ENCODE data around the gene FMN1.

Gene FMN1

DNA sequence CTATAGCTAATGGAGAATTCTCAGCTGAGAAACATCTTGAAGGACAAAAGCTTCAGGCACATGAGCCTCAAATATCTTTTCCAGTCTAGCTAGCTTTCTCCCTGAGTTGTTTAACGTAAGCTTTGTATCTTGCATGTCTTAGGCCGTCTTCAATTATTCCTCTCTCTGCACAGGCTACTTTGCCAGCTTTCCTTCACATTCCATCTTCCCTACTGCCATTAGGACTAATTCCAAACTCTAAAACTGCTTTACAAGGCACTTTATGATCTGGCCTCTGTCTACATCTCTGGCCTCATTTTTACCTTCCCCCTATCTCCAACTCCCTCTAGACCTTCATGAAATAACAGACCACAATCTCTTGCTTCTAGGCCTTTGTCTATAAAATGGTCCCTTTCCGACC lies 305.3 kb downstream of the FMN1 start:
- Histone ChIP-seq H3K4me3 (ENCODE audit: low read depth, low read length) (no peak overlapping the region), H3K9me3 (no peaks in the 10 kb centered on the region), H3K36me3 (no peaks in the 10 kb centered on the region), H3K4me1 (no peaks in the 10 kb centered on the region), H3K27me3 (no peaks in the 10 kb centered on the region)
- no peak for DNase-seq
- TF ChIP-seq, protein P1, sequence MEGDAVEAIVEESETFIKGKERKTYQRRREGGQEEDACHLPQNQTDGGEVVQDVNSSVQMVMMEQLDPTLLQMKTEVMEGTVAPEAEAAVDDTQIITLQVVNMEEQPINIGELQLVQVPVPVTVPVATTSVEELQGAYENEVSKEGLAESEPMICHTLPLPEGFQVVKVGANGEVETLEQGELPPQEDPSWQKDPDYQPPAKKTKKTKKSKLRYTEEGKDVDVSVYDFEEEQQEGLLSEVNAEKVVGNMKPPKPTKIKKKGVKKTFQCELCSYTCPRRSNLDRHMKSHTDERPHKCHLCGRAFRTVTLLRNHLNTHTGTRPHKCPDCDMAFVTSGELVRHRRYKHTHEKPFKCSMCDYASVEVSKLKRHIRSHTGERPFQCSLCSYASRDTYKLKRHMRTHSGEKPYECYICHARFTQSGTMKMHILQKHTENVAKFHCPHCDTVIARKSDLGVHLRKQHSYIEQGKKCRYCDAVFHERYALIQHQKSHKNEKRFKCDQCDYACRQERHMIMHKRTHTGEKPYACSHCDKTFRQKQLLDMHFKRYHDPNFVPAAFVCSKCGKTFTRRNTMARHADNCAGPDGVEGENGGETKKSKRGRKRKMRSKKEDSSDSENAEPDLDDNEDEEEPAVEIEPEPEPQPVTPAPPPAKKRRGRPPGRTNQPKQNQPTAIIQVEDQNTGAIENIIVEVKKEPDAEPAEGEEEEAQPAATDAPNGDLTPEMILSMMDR (IDR thresholded peaks at IDR 0.05; ENCODE audit: low read depth, low read length), result no peak

GRCh38 chr15:32888221-32888761 lies 306.2 kb downstream of the FMN1 start:
- TF ChIP-seq, protein P1 (IDR thresholded peaks at IDR 0.05; ENCODE audit: low read depth, low read length), result no peak
- Histone ChIP-seq H3K36me3 (no peaks in the 10 kb centered on the region), H3K9me3 (no peaks in the 10 kb centered on the region), H3K4me1 (no peaks in the 10 kb centered on the region), H3K27me3 (no peaks in the 10 kb centered on the region), H3K4me3 (ENCODE audit: low read depth, low read length) (no peak overlapping the region)
- DNase-seq, result no peak

- Histone ChIP-seq H3K27me3 (no peaks in the 10 kb centered on the region), H3K4me3 (ENCODE audit: low read depth, low read length) (no peak overlapping the region), H3K4me1 (no peaks in the 10 kb centered on the region), H3K36me3 (no peaks in the 10 kb centered on the region), H3K9me3 (no peaks in the 10 kb centered on the region)
- DNase-seq, result no peak
- TF ChIP-seq, protein P1 (IDR thresholded peaks at IDR 0.05; ENCODE audit: low read depth, low read length), result no peak
Observed at GRCh38 chr15:32887090-32887489, 307.4 kb downstream of the FMN1 start.

DNA sequence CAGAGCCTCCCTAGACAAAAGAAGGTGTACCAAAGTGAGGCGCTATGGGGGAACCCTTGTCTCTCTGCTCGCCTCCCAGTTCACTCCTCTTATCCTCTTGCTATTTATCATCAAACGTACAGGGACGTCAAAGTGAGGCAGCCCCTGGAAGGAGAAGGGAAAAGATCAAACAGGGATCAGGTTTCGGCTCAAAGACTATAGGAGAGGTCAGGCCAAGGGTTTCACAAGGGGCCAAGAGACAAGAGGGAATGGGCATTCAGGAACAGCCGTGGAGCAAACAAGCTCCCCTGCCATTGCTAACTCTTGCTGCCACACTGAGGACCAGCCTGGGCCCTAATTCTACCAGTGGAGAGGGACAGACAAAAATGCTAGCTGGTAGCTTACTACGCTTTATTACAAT lies 308.1 kb downstream of the FMN1 start:
- no peak overlapping the region for H3K4me3 ChIP-seq (ENCODE audit: low read depth, low read length)
- TF ChIP-seq, protein P1 (IDR thresholded peaks at IDR 0.05; ENCODE audit: low read depth, low read length), result no peak
- no peaks in the 10 kb centered on the region for H3K9me3 ChIP-seq
- H3K4me1 ChIP-seq, result no peaks in the 10 kb centered on the region
- H3K36me3 ChIP-seq, result no peaks in the 10 kb centered on the region
- no peaks in the 10 kb centered on the region for H3K27me3 ChIP-seq
- no peak for DNase-seq

DNA sequence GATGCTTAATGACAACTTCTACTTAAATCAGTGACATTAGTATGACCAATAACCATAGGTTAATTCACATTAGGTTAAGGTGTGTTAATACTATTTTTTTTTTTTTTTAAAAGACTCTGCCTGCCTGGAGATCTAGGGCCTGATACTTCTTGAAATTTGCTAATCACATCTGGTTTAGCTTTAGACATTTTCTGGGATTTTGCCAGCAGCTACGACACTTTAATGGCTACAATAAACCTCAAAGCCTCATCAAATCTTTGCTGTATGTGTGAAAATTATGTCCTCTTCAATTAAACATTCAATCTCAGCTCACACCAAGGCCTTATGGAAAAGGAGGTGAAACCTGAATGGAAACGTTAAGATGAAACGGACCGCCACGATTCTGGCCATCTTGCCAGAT lies 308.8 kb downstream of the FMN1 start:
- Histone ChIP-seq H3K4me1 (no peaks in the 10 kb centered on the region), H3K9me3 (no peaks in the 10 kb centered on the region), H3K36me3 (no peaks in the 10 kb centered on the region), H3K4me3 (ENCODE audit: low read depth, low read length) (no peak overlapping the region), H3K27me3 (no peaks in the 10 kb centered on the region)
- TF ChIP-seq, protein P1 (IDR thresholded peaks at IDR 0.05; ENCODE audit: low read depth, low read length), result no peak
- DNase-seq, result no peak

DNA sequence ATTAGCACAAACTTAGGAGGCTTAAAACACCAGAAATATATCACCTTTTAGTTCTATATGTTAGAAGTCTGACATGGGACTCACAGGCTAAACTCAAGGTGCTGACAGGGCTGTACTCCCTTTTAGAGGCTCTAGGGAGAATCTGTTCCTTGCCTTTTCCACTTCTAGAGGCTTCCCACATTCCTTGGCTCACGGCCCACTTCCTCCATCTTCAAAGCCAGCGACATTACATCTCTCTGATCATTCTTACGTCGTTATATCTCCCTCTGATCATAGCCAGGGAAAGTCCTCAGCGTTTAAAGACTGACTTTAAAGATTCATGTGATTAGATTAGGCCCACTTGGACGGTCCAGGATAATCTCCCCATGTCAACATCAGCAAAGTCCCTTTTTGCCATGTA lies 310.4 kb downstream of the FMN1 start:
- no peaks in the 10 kb centered on the region for H3K36me3 ChIP-seq
- H3K27me3 ChIP-seq, result no peaks in the 10 kb centered on the region
- no peaks in the 10 kb centered on the region for H3K9me3 ChIP-seq
- TF ChIP-seq, protein P1 (IDR thresholded peaks at IDR 0.05; ENCODE audit: low read depth, low read length), result no peak
- no peak for DNase-seq
- H3K4me1 ChIP-seq, result no peaks in the 10 kb centered on the region
- H3K4me3 ChIP-seq (ENCODE audit: low read depth, low read length), result no peak overlapping the region
